Measurements from ENCODE around the gene GRAMD2A. TPM values are rescaled to one million over a fixed set of nuclear protein-coding genes. Genes with fewer than 3 reads are reported as not detected.

Gene GRAMD2A
- total RNA-seq, 2 donors from 2014 or later = not detected

- no peak for DNase-seq (ENCODE audit: low spot score)
- Mint-ChIP-seq H3K4me1 (ENCODE audit: low read depth in 2 of 2) (peaks cover 0 to 3% of the 10 kb centered on the region in 2 donors), H3K27ac (no peak overlapping the region), H3K9me3 (no peaks in the 10 kb centered on the region), H3K4me3 (no peak overlapping the region), H3K27me3 (peaks cover 6 to 24% of the 10 kb centered on the region in 2 donors), H3K36me3 (no peaks in the 10 kb centered on the region)
- ATAC-seq = no peak
Observed at GRCh38 chr15:72146221-72146620, 51.4 kb downstream of the GRAMD2A start.

DNA sequence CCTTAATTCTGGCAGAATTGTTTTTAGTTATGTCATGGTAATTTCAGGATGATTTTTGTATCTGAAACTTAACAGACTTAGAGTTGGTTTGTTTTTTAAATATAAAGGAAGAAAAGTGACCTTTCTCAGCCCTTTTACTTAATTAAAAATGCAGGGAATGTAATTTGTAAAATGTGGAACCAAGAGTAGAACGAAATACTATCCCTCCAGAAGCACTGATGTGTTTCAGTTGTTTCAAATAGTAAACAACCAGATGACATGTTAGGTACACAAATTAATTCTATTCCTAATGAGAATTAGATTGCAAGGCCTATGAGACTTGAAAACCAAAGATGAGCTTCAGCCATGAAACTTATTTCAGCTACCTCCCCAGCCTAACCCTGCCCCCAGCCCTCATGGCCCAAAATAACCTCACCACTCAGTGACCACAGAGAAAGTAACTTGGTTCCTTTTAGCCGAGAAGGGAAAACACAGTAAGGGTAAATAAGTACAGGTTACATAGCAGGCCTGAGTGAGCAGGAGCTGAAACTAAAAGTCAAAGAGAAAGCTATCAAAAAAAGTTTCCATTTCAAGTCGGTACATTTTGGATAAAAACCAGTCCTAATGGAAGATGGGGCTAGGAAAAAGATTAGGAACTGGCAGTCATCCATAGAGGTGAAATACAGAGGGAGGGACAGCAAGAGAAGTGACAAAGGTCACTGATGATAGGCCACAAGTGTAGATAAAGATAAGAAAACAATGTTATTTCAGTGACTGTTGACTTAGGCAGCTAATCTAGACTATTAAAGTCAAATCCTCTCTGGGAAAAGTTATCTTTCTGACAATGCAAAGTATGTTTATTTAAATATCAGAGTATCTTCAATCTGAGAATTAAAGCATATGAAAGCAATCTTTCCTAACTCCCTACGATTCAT, 56.2 kb downstream of the GRAMD2A start:
- DNase-seq (ENCODE audit: low spot score) (no peak), ATAC-seq (no peak)
- Mint-ChIP-seq H3K36me3 (no peaks in the 10 kb centered on the region), H3K4me1 (ENCODE audit: low read depth in 2 of 2) (peaks cover 0 to 3% of the 10 kb centered on the region in 2 donors), H3K4me3 (no peak overlapping the region), H3K9me3 (no peaks in the 10 kb centered on the region), H3K27me3 (peaks cover 6 to 7% of the 10 kb centered on the region in 2 donors), H3K27ac (no peak overlapping the region)

DNA sequence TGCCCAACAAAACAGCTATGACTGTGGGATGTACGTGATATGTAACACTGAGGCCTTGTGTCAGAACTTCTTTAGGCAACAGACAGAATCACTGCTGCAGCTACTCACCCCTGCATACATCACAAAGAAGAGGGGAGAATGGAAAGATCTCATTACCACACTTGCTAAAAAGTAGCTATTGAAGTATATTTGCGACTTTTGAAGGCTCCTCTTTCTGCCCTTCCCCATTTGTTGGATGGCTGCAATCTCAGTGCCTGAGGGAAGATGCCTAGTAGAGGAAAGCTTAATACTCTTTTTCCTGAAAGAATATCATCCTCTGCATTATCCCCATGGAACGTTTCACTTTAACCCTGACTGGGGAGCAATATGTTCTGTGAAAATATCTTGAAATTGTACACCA, 57.5 kb downstream of the GRAMD2A start:
- H3K27ac Mint-ChIP-seq = no peak overlapping the region
- no peaks in the 10 kb centered on the region for H3K27me3 Mint-ChIP-seq
- ATAC-seq (no peak), DNase-seq (ENCODE audit: low spot score) (no peak)
- peaks cover 0 to 3% of the 10 kb centered on the region in 2 donors for H3K4me1 Mint-ChIP-seq (ENCODE audit: low read depth in 2 of 2)
- no peak overlapping the region for H3K4me3 Mint-ChIP-seq
- no peaks in the 10 kb centered on the region for H3K36me3 Mint-ChIP-seq
- H3K9me3 Mint-ChIP-seq = no peaks in the 10 kb centered on the region

- ATAC-seq = no peak
- Mint-ChIP-seq H3K4me1 (ENCODE audit: low read depth in 2 of 2) (peaks cover 0 to 3% of the 10 kb centered on the region in 2 donors), H3K36me3 (no peaks in the 10 kb centered on the region)
Observed at GRCh38 chr15:72139667-72140066, 57.9 kb downstream of the GRAMD2A start.

GRCh38 chr15:72136170-72137051, 61.2 kb downstream of the GRAMD2A start:
- no peak for ATAC-seq
- no peaks in the 10 kb centered on the region for H3K36me3 Mint-ChIP-seq
- H3K9me3 Mint-ChIP-seq = no peaks in the 10 kb centered on the region

More at GRCh38 chr15:72139667-72140066, 57.9 kb downstream of the GRAMD2A start:
- Mint-ChIP-seq H3K27ac (no peak overlapping the region), H3K9me3 (no peaks in the 10 kb centered on the region), H3K27me3 (no peaks in the 10 kb centered on the region), H3K4me3 (no peak overlapping the region)
- DNase-seq (ENCODE audit: low spot score) = no peak

GRCh38 chr15:72135719-72136118, 61.9 kb downstream of the GRAMD2A start:
- H3K4me1 Mint-ChIP-seq (ENCODE audit: low read depth in 2 of 2) = no peaks in the 10 kb centered on the region
- no peaks in the 10 kb centered on the region for H3K36me3 Mint-ChIP-seq
- H3K4me3 Mint-ChIP-seq = no peak overlapping the region
- no peak overlapping the region for H3K27ac Mint-ChIP-seq
- H3K9me3 Mint-ChIP-seq = no peaks in the 10 kb centered on the region
- ATAC-seq (no peak), DNase-seq (ENCODE audit: low spot score) (no peak)
- H3K27me3 Mint-ChIP-seq = peaks cover 0 to 3% of the 10 kb centered on the region in 2 donors

More at GRCh38 chr15:72136170-72137051, 61.2 kb downstream of the GRAMD2A start:
- Mint-ChIP-seq H3K4me1 (ENCODE audit: low read depth in 2 of 2) (peaks cover 0 to under 1% of the 10 kb centered on the region in 2 donors), H3K27me3 (peaks cover 0 to 3% of the 10 kb centered on the region in 2 donors), H3K27ac (no peak overlapping the region), H3K4me3 (no peak overlapping the region)
- no peak for DNase-seq (ENCODE audit: low spot score)

- H3K27ac Mint-ChIP-seq = no peak overlapping the region
- H3K27me3 Mint-ChIP-seq = peaks cover 0 to 3% of the 10 kb centered on the region in 2 donors
- H3K4me3 Mint-ChIP-seq = no peak overlapping the region
- no peaks in the 10 kb centered on the region for H3K4me1 Mint-ChIP-seq (ENCODE audit: low read depth in 2 of 2)
- ATAC-seq = no peak
- no peak for DNase-seq (ENCODE audit: low spot score)
- H3K36me3 Mint-ChIP-seq = no peaks in the 10 kb centered on the region
- no peaks in the 10 kb centered on the region for H3K9me3 Mint-ChIP-seq
Observed at GRCh38 chr15:72133211-72133610, 64.4 kb downstream of the GRAMD2A start.

DNA sequence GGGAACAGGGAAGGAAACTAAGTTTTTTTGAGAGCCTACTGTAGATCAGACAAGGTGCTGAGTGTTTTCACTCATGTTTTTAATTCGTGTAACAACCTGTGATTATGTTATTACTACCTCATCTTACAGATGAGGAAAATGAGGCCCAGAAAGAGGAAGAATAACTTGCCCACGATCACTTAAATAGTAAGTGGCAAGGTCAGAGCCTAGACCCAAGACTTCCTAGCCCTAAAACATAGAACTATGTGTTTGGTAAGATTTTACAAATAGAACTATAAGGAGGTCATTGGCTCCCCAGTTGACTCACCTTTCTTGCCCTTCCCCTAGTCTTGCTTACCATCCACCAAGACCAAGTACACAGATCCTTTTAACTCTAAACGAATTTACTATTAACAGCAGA, 65.7 kb downstream of the GRAMD2A start:
- H3K27ac Mint-ChIP-seq = no peak overlapping the region
- H3K4me3 Mint-ChIP-seq = no peak overlapping the region
- H3K27me3 Mint-ChIP-seq = peaks cover 3 to 8% of the 10 kb centered on the region in 2 donors
- no peaks in the 10 kb centered on the region for H3K4me1 Mint-ChIP-seq (ENCODE audit: low read depth in 2 of 2)
- DNase-seq (ENCODE audit: low spot score) (no peak), ATAC-seq (no peak)
- no peaks in the 10 kb centered on the region for H3K9me3 Mint-ChIP-seq
- H3K36me3 Mint-ChIP-seq = no peaks in the 10 kb centered on the region

GRCh38 chr15:72130272-72130671, 67.3 kb downstream of the GRAMD2A start:
- no peak for DNase-seq (ENCODE audit: low spot score)
- no peaks in the 10 kb centered on the region for H3K9me3 Mint-ChIP-seq
- H3K4me1 Mint-ChIP-seq (ENCODE audit: low read depth in 2 of 2) = no peaks in the 10 kb centered on the region
- no peak overlapping the region for H3K4me3 Mint-ChIP-seq
- no peaks in the 10 kb centered on the region for H3K36me3 Mint-ChIP-seq
- no peak overlapping the region for H3K27ac Mint-ChIP-seq
- H3K27me3 Mint-ChIP-seq = peaks cover 3 to 8% of the 10 kb centered on the region in 2 donors
- ATAC-seq = no peak

- Mint-ChIP-seq H3K4me1 (ENCODE audit: low read depth in 2 of 2) (no peaks in the 10 kb centered on the region), H3K27ac (no peak overlapping the region), H3K27me3 (peaks cover 2 to 8% of the 10 kb centered on the region in 2 donors), H3K9me3 (no peaks in the 10 kb centered on the region), H3K4me3 (no peak overlapping the region), H3K36me3 (no peaks in the 10 kb centered on the region)
- ATAC-seq (no peak), DNase-seq (ENCODE audit: low spot score) (no peak)
Observed at GRCh38 chr15:72128359-72128758, 69.2 kb downstream of the GRAMD2A start.

- no peak overlapping the region for H3K4me3 Mint-ChIP-seq
- peaks cover 0 to 8% of the 10 kb centered on the region in 2 donors for H3K27me3 Mint-ChIP-seq
- ATAC-seq (no peak), DNase-seq (ENCODE audit: low spot score) (no peak)
- H3K27ac Mint-ChIP-seq = no peak overlapping the region
- H3K9me3 Mint-ChIP-seq = no peaks in the 10 kb centered on the region
- no peaks in the 10 kb centered on the region for H3K36me3 Mint-ChIP-seq
- H3K4me1 Mint-ChIP-seq (ENCODE audit: low read depth in 2 of 2) = no peaks in the 10 kb centered on the region
Observed at GRCh38 chr15:72127724-72128322, 69.8 kb downstream of the GRAMD2A start.

- H3K9me3 Mint-ChIP-seq = no peaks in the 10 kb centered on the region
- no peak overlapping the region for H3K27ac Mint-ChIP-seq
- ATAC-seq (no peak), DNase-seq (ENCODE audit: low spot score) (no peak)
- H3K27me3 Mint-ChIP-seq = peaks cover 0 to 8% of the 10 kb centered on the region in 2 donors
- no peak overlapping the region for H3K4me3 Mint-ChIP-seq
- peaks cover under 1 to 1% of the 10 kb centered on the region in 2 donors for H3K4me1 Mint-ChIP-seq (ENCODE audit: low read depth in 2 of 2)
- no peaks in the 10 kb centered on the region for H3K36me3 Mint-ChIP-seq
Observed at GRCh38 chr15:72124218-72124617, 73.4 kb downstream of the GRAMD2A start.
